SK-N-SH (cell line): ENCODE data around the gene FAM20C. TPM values are rescaled to one million over a fixed set of nuclear protein-coding genes. Genes with fewer than 3 reads are reported as not detected.

Experiments
- CTCF ChIA-PET: fragments of 300-600, 350-600 bp; formaldehyde crosslinking; extraction: SDS; loops from one replicate; lab custom pipeline; 2021; lab: Yijun Ruan, JAX
- POLR2A ChIA-PET: fragments of 350-600 bp; sonication (Branson Sonifier 250); formaldehyde crosslinking; extraction: SDS; loops from one replicate; lab custom pipeline; 2020; ENCODE audit warnings: antibody characterized with exemption, inconsistent platforms; lab: Yijun Ruan, JAX
- DNase-seq: peaks from one replicate; pipeline ENCODE4 v3.0.0; 2012
- H2AFZ ChIP-seq: fragments of 200-600 bp; sonication (generic); 2 replicates; pipeline ENCODE4 v1.8.1; 2016; ENCODE audit warnings: antibody characterized with exemption, mild to moderate bottlenecking, low read depth
- H3F3A ChIP-seq: fragments of 200-600 bp; sonication (generic); replicated peaks from 2 replicates; pipeline ENCODE3; 2016; ENCODE audit warnings: antibody characterized with exemption, mild to moderate bottlenecking; ENCODE audit not compliant: insufficient read depth
- H3K27ac ChIP-seq, 2 experiments: fragments of 200-500 bp in 1 of 2; fragments of 200-600 bp in 1 of 2; sonication (Bioruptor generic) in 1 of 2; sonication (generic), shearing (Covaris generic) in 1 of 2; 2 replicates each; pipeline versions ENCODE4 v1.5.1 to v1.6.1; 2014 to 2016; ENCODE audit warnings: low read depth in 2 of 2, inconsistent platforms in 1 of 2, low read length in 1 of 2, mild to moderate bottlenecking in 1 of 2, mixed read lengths in 1 of 2
- H3K27me3 ChIP-seq: fragments of 200-600 bp; sonication (generic), shearing (Covaris generic); 2 replicates; pipeline ENCODE4 v1.6.1; 2016; ENCODE audit warnings: mixed run types; ENCODE audit not compliant: insufficient read depth
- H3K36me3 ChIP-seq, 2 experiments: fragments of 200-500 bp in 1 of 2; fragments of 200-600 bp in 1 of 2; sonication (Bioruptor generic) in 1 of 2; sonication (generic) in 1 of 2; replicated peaks in 1 of 2; 2 replicates each; pipeline versions ENCODE3 to v1.5.1; 2014 to 2016; ENCODE audit warnings: low read length in 1 of 2, mild to moderate bottlenecking in 1 of 2; ENCODE audit not compliant: insufficient read depth in 2 of 2, control insufficient read depth in 1 of 2
- H3K4me1 ChIP-seq, 2 experiments: fragments of 200-500 bp in 1 of 2; fragments of 200-600 bp in 1 of 2; sonication (Bioruptor generic) in 1 of 2; sonication (generic), shearing (Covaris generic) in 1 of 2; 2 replicates each; pipeline versions ENCODE4 v1.5.1 to v1.6.1; 2014 to 2016; ENCODE audit warnings: low read depth in 1 of 2, low read length in 1 of 2, mixed run types in 1 of 2; ENCODE audit not compliant: insufficient read depth in 2 of 2, control insufficient read depth in 1 of 2
- H3K4me2 ChIP-seq: fragments of 200-600 bp; sonication (generic), shearing (Covaris generic); 2 replicates; pipeline ENCODE4 v1.6.1; 2017; ENCODE audit warnings: mixed run types
- H3K4me3 ChIP-seq, 2 experiments: fragments of 200-500 bp in 1 of 2; fragments of 200-600 bp in 1 of 2; sonication (Bioruptor generic) in 1 of 2; sonication (generic), shearing (Covaris generic) in 1 of 2; 2 replicates each; pipeline versions ENCODE4 v1.5.1 to v1.8.1; 2014 to 2016; ENCODE audit warnings: low read depth in 2 of 2, inconsistent platforms in 1 of 2, low read length in 1 of 2, mild to moderate bottlenecking in 1 of 2, mixed read lengths in 1 of 2, moderate library complexity in 1 of 2
- H3K79me2 ChIP-seq: fragments of 200-600 bp; sonication (generic); 2 replicates; pipeline ENCODE4 v1.8.1; 2017; ENCODE audit warnings: mild to moderate bottlenecking; ENCODE audit not compliant: insufficient read depth
- H3K9ac ChIP-seq: fragments of 200-600 bp; sonication (generic); 2 replicates; pipeline ENCODE4 v1.6.1; 2017; ENCODE audit warnings: mixed run types
- H3K9me2 ChIP-seq: fragments of 200-600 bp; sonication (generic); 2 replicates; pipeline ENCODE4 v1.6.1; 2017; ENCODE audit warnings: mixed run types
- H3K9me3 ChIP-seq: fragments of 200-600 bp; sonication (generic); 2 replicates; pipeline ENCODE4 v1.6.1; 2017; ENCODE audit warnings: mixed run types, mild to moderate bottlenecking, moderate library complexity
- H4K20me1 ChIP-seq: fragments of 200-600 bp; sonication (generic); 2 replicates; pipeline ENCODE4 v1.6.1; 2017; ENCODE audit warnings: mild to moderate bottlenecking, mixed run types; ENCODE audit not compliant: insufficient read depth
- CHD2 ChIP-seq: fragments of 150-350 bp; IDR thresholded peaks from 2 replicates; pipeline ENCODE4 v1.6.1; 2018; ENCODE audit warnings: low read length; ENCODE audit not compliant: partially characterized antibody
- ELF1 ChIP-seq: IDR thresholded peaks from 2 replicates; pipeline ENCODE4 v1.4.0; 2012
- FOSL2 ChIP-seq: IDR thresholded peaks from 2 replicates; pipeline ENCODE4 v1.4.0; 2012; ENCODE audit warnings: low read depth, mild to moderate bottlenecking, moderate library complexity, borderline replicate concordance
- FOXJ3 ChIP-seq: sonication (generic); formaldehyde crosslinking; IDR thresholded peaks from 2 replicates; pipeline ENCODE4 v1.5.1; 2020; ENCODE audit warnings: mild to moderate bottlenecking, missing genetic modification reagents
- FOXM1 ChIP-seq: IDR thresholded peaks from 2 replicates; pipeline ENCODE4 v1.4.0; 2012; ENCODE audit warnings: low read depth, mild to moderate bottlenecking
- GABPA ChIP-seq: IDR thresholded peaks from 2 replicates; pipeline ENCODE4 v1.4.0; 2012; ENCODE audit warnings: low read depth, mild to moderate bottlenecking
- GATA2 ChIP-seq: sonication (generic); formaldehyde crosslinking; IDR thresholded peaks from 2 replicates; pipeline ENCODE4 v1.5.0; 2020; ENCODE audit warnings: mild to moderate bottlenecking, missing genetic modification reagents
- JUND ChIP-seq: IDR thresholded peaks from 2 replicates; pipeline ENCODE4 v1.4.0; 2012
- MAX ChIP-seq: IDR thresholded peaks from 2 replicates; pipeline ENCODE4 v1.4.0; 2012; ENCODE audit warnings: low read depth
- MXI1 ChIP-seq: IDR thresholded peaks from 2 replicates; pipeline ENCODE4 v1.6.1; 2012; ENCODE audit warnings: mild to moderate bottlenecking, low read depth, low read length, improper control_type of control experiment
- NFIC ChIP-seq: IDR thresholded peaks from 2 replicates; pipeline ENCODE4 v1.4.0; 2012; ENCODE audit warnings: borderline replicate concordance
- POLR2AphosphoS5 ChIP-seq: IDR thresholded peaks from 2 replicates; pipeline ENCODE4 v1.6.1; 2012; ENCODE audit warnings: low read depth, low read length
- RAD21 ChIP-seq: IDR thresholded peaks from 2 replicates; pipeline ENCODE4 v1.6.1; 2012; ENCODE audit warnings: mild to moderate bottlenecking, low read length
- RCOR1 ChIP-seq: fragments of 150-350 bp; IDR thresholded peaks from 2 replicates; pipeline ENCODE4 v1.6.1; 2017; ENCODE audit warnings: antibody characterized with exemption, low read length
- REST ChIP-seq: IDR thresholded peaks from 2 replicates; pipeline ENCODE4 v1.6.1; 2012; ENCODE audit warnings: mild to moderate bottlenecking, low read depth, low read length, moderate library complexity
- SMC3 ChIP-seq: IDR thresholded peaks from 2 replicates; pipeline ENCODE4 v1.6.1; 2012; ENCODE audit warnings: low read depth, low read length, improper control_type of control experiment
- TAF1 ChIP-seq: IDR thresholded peaks from 2 replicates; pipeline ENCODE4 v1.6.1; 2012; ENCODE audit warnings: low read depth, mild to moderate bottlenecking, low read length, moderate library complexity, borderline replicate concordance
- TCF12 ChIP-seq: IDR thresholded peaks from 2 replicates; pipeline ENCODE4 v1.4.0; 2012
- USF1 ChIP-seq: IDR thresholded peaks from 2 replicates; pipeline ENCODE4 v1.4.0; 2012; ENCODE audit warnings: low read depth, borderline replicate concordance
- USF2 ChIP-seq: fragments of 150-350 bp; IDR thresholded peaks from 2 replicates; pipeline ENCODE4 v1.6.1; 2017; ENCODE audit warnings: antibody characterized with exemption, low read length, low read depth, borderline replicate concordance
- WGBS: methylation state at CpG from one replicate; pipeline ENCODE4 v1.1.6; 2017; ENCODE audit warnings: low lambda C conversion rate; 5-methylcytosine and 5-hydroxymethylcytosine counted together
- polyA plus RNA-seq, 3 experiments: library from polyadenylated mRNA; depleted of rRNA; stranded (reverse); fragments of >200 nt; gene quantifications; 2 replicates each; pipeline ENCODE4 v1.2.3, GENCODE V29; 2012

The FAM20C gene
- polyA plus RNA-seq, 1 of the 3 experiments (the other 2 are of a cell fraction), result 12.7 TPM

GRCh38 chr7:211715-212058, 19.3 kb downstream of the FAM20C start:
- Histone ChIP-seq H3K79me2 (no peaks in the 10 kb centered on the region), H3K9me2 (no peaks in the 10 kb centered on the region), H3K27me3 (no peaks in the 10 kb centered on the region), H3K9me3 (no peaks in the 10 kb centered on the region), H3K4me3 (no peak overlapping the region), H3F3A (no peaks in the 10 kb centered on the region), H3K9ac (no peak overlapping the region), H3K36me3 (no peaks in the 10 kb centered on the region), H3K27ac (no peak overlapping the region), H3K4me2 (no peak overlapping the region), H2AFZ (no peak overlapping the region), H3K4me1 (no peaks in the 10 kb centered on the region), H4K20me1 (no peaks in the 10 kb centered on the region)
- CTCF ChIA-PET, result interaction anchor here (0.8 kb wide), 1 partner anchor 64 kb away, joined by 3 read pairs; no protein-coding TSS in a partner anchor
- no peak for TF ChIP-seq CHD2
- TF ChIP-seq FOSL2, result no peak
- no peak for TF ChIP-seq FOXM1
- no peak for TF ChIP-seq FOXJ3 (CRISPR knock-in tag)
- no peak for TF ChIP-seq POLR2AphosphoS5
- no peak for TF ChIP-seq TCF12
- TF ChIP-seq RCOR1, result no peak
- TF ChIP-seq USF1, result no peak
- TF ChIP-seq RAD21, result no peak
- no peak for TF ChIP-seq SMC3
- TF ChIP-seq TAF1, result no peak
- TF ChIP-seq ELF1, result no peak
- TF ChIP-seq MXI1, result no peak
- no peak for TF ChIP-seq REST
- no peak for TF ChIP-seq GATA2 (CRISPR knock-in tag)
- no peak for TF ChIP-seq USF2
- no peak for TF ChIP-seq GABPA
- no peak for TF ChIP-seq MAX
- no peak for TF ChIP-seq NFIC
- TF ChIP-seq JUND, result no peak
- 65% methylated on average over 6 of the region's 19 CpGs for WGBS
- no peak for DNase-seq
- POLR2A ChIA-PET, result no interaction called here
